Skin epidermis (tissue), 12 donors: Measurements from ENCODE around the gene PLPP1.
A peak's percentile ranks its signal among the peaks of the same experiment; 100 is the strongest.

ENCODE experiments used
- H3K27ac ChIP-seq, 21 experiments: fragments of 200-600 bp; sonication (generic) in 11 of 21; one replicate each; pipeline ENCODE4 v1.5.0; 2020; ENCODE audit warnings: mild to moderate bottlenecking in 3 of 21, inconsistent platforms in 2 of 21, moderate library complexity in 2 of 21
- H3K4me3 ChIP-seq, 7 experiments: fragments of 200-600 bp; sonication (generic) in 2 of 7; one replicate each; pipeline ENCODE4 v1.5.0; 2020; ENCODE audit warnings: inconsistent platforms in 2 of 7, mild to moderate bottlenecking in 2 of 7, moderate library complexity in 1 of 7

PLPP1 gene

GRCh38 chr5:55534436-55535198 is at the start of gene PLPP1:
PLPP1 (minus strand) TSS chr5:55534964; CDS start chr5:55534629, 335 bp downstream.
- peak within 1 kb of the TSS; percentile 59 to 85 (median 75) for H3K4me3 ChIP-seq

GRCh38 chr5:55583578-55583977 is 48.8 kb upstream of the PLPP1 start:
- no peak overlapping the region for H3K27ac ChIP-seq
- H3K4me3 ChIP-seq = no peak overlapping the region

More at GRCh38 chr5:55534436-55535198, at the start of gene PLPP1:
- peak within 1 kb of the TSS; percentile 62 to 95 (median 90) for H3K27ac ChIP-seq

- Histone ChIP-seq H3K27ac (peak overlapping the region in 1 of 21 experiments; percentile 50), H3K4me3 (no peak overlapping the region)
These were observed 47.5 kb upstream of the PLPP1 start for GRCh38 chr5:55582256-55582655.

GRCh38 chr5:55580042-55580441 is 45.3 kb upstream of the PLPP1 start:
- no peak overlapping the region for H3K27ac ChIP-seq
- no peak overlapping the region for H3K4me3 ChIP-seq

- H3K4me3 ChIP-seq = no peak overlapping the region
- no peak overlapping the region for H3K27ac ChIP-seq
These were observed 44.0 kb upstream of the PLPP1 start for GRCh38 chr5:55578771-55579170.

GRCh38 chr5:55577353-55578060 is 42.7 kb upstream of the PLPP1 start:
- Histone ChIP-seq H3K4me3 (no peak overlapping the region), H3K27ac (peak overlapping the region in 11 of 21 experiments; percentile 5 to 58 (median 25))

GRCh38 chr5:55576661-55577060 is 41.9 kb upstream of the PLPP1 start:
- Histone ChIP-seq H3K4me3 (no peak overlapping the region), H3K27ac (peak overlapping the region in 11 of 21 experiments; percentile 3 to 68 (median 50))

- Histone ChIP-seq H3K4me3 (no peak overlapping the region), H3K27ac (peak overlapping the region in 11 of 21 experiments; percentile 3 to 68 (median 29))
These were observed 41.2 kb upstream of the PLPP1 start for GRCh38 chr5:55575815-55576583.

GRCh38 chr5:55572600-55572999 is 37.8 kb upstream of the PLPP1 start:
- no peak overlapping the region for H3K4me3 ChIP-seq
- H3K27ac ChIP-seq = no peak overlapping the region

- Histone ChIP-seq H3K27ac (no peak overlapping the region), H3K4me3 (no peak overlapping the region)
These were observed 37.3 kb upstream of the PLPP1 start for GRCh38 chr5:55572020-55572419.

- Histone ChIP-seq H3K27ac (peak overlapping the region in 7 of 21 experiments; percentile 2 to 77 (median 57)), H3K4me3 (no peak overlapping the region)
These were observed 35.8 kb upstream of the PLPP1 start for GRCh38 chr5:55570570-55570969.

- peak overlapping the region in 7 of 21 experiments; percentile 10 to 77 (median 76) for H3K27ac ChIP-seq
- H3K4me3 ChIP-seq = no peak overlapping the region
These were observed 35.3 kb upstream of the PLPP1 start for GRCh38 chr5:55570026-55570425.

GRCh38 chr5:55569513-55569865 is 34.7 kb upstream of the PLPP1 start:
- H3K4me3 ChIP-seq = no peak overlapping the region
- H3K27ac ChIP-seq = peak overlapping the region in 7 of 21 experiments; percentile 45 to 77 (median 76)

GRCh38 chr5:55568654-55569512 is 34.1 kb upstream of the PLPP1 start:
- Histone ChIP-seq H3K4me3 (no peak overlapping the region), H3K27ac (peak overlapping the region in 12 of 21 experiments; percentile 15 to 77 (median 68))

GRCh38 chr5:55564721-55565120 is 30.0 kb upstream of the PLPP1 start:
- H3K4me3 ChIP-seq = no peak overlapping the region
- no peak overlapping the region for H3K27ac ChIP-seq

GRCh38 chr5:55558484-55558883 is 23.7 kb upstream of the PLPP1 start:
- H3K4me3 ChIP-seq = no peak overlapping the region
- no peak overlapping the region for H3K27ac ChIP-seq

GRCh38 chr5:55557123-55557522 is 22.4 kb upstream of the PLPP1 start:
- Histone ChIP-seq H3K27ac (no peak overlapping the region), H3K4me3 (no peak overlapping the region)

GRCh38 chr5:55554585-55555202 is 19.9 kb upstream of the PLPP1 start:
- Histone ChIP-seq H3K4me3 (no peak overlapping the region), H3K27ac (peak overlapping the region in 3 of 21 experiments; percentile 18 to 41 (median 30))

GRCh38 chr5:55551904-55552303 is 17.1 kb upstream of the PLPP1 start:
- Histone ChIP-seq H3K4me3 (no peak overlapping the region), H3K27ac (peak overlapping the region in 1 of 21 experiments; percentile 47)
